Thyroid gland (tissue), 4 donors: ENCODE data around the gene PACRGL.

Experiments used
- POLR2A ChIP-seq, 2 donors: fragments of 450-650 bp; IDR thresholded peaks; one replicate each; pipeline ENCODE4 v1.6.1; 2017; ENCODE audit warnings: antibody characterized with exemption in 2 of 2, mild to moderate bottlenecking in 2 of 2, moderate library complexity in 1 of 2
- TF ChIP-seq, protein P1 (sequence below), 6 experiments: fragments of 200-600 bp in 3 of 6; fragments of 450-650 bp in 3 of 6; sonication (generic) in 3 of 6; IDR thresholded peaks; one replicate each; pipeline ENCODE4 v1.5.1; 2016 to 2019; ENCODE audit warnings: antibody characterized with exemption in 6 of 6, mild to moderate bottlenecking in 2 of 6, inconsistent platforms in 1 of 6, moderate library complexity in 1 of 6

GRCh38 chr4:20696815-20697214 is 3.4 kb upstream of the PACRGL start:
- TF ChIP-seq, protein P1, sequence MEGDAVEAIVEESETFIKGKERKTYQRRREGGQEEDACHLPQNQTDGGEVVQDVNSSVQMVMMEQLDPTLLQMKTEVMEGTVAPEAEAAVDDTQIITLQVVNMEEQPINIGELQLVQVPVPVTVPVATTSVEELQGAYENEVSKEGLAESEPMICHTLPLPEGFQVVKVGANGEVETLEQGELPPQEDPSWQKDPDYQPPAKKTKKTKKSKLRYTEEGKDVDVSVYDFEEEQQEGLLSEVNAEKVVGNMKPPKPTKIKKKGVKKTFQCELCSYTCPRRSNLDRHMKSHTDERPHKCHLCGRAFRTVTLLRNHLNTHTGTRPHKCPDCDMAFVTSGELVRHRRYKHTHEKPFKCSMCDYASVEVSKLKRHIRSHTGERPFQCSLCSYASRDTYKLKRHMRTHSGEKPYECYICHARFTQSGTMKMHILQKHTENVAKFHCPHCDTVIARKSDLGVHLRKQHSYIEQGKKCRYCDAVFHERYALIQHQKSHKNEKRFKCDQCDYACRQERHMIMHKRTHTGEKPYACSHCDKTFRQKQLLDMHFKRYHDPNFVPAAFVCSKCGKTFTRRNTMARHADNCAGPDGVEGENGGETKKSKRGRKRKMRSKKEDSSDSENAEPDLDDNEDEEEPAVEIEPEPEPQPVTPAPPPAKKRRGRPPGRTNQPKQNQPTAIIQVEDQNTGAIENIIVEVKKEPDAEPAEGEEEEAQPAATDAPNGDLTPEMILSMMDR (IDR thresholded peaks at IDR 0.05) = no peak
- TF ChIP-seq POLR2A (IDR thresholded peaks at IDR 0.05) = no peak
